Endometrial microvascular endothelial cells (primary cell): ENCODE measurements around the gene SLC6A6. TPM values are rescaled to one million over a fixed set of nuclear protein-coding genes. Genes with fewer than 3 reads are reported as not detected.

Experiments used
- in situ Hi-C: cut with HindIII; loops from 2 replicates; pipeline ENCODE4 v1.10.0; 2017; ENCODE audit warnings: low sequenced_read_pairs, low pct_unique_long_range_greater_than_20kb; ENCODE audit errors: inconsistent ontology term
- total RNA-seq: library from RNA; depleted of rRNA; stranded (reverse); fragments of >200 nt; gene quantifications from one replicate; pipeline ENCODE4 v1.2.3, GENCODE V29; 2015; ENCODE audit errors: inconsistent ontology term

Gene SLC6A6
- total RNA-seq, 1 donor from 2014 or later = 21.1 TPM

GRCh38 chr3:14536055-14536815 lies 133.8 kb downstream of the SLC6A6 start:
- in situ Hi-C loops = no loop called here

DNA sequence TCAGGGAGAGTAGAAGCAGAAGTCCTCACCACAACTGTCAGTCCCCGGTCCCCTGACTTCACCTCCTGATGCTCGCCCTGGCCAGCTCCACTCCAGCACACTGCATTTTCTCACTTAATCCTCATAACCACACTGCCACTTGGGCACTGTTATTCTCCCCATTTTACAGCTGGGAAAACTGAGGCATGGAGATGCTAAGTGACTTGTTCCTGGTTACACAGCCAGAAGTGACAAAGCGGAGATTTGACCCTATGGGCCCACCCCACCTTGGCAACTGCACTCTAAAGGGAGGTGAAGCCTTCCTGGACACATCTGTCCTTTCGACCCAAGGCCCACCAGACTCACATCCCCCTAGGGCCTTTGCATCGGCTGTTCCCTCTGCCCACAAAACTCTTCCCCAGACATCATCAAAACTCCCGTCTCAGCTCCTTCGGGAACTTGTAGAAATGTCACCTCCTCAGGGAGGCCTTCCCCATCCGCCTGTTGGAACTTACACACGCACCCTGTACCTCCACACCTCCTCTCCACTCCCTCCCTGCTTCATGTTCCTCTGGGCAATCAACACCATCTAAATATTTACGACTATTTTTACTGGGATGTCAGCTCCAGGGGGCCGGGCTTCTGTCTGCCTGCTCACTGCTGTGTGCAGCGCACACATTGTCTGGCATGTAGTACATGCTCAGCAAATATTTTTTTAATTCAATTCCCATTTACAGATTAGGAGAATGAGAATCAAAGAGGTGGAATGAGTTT lies 134.6 kb downstream of the SLC6A6 start:
- in situ Hi-C loops = no loop called here

- in situ Hi-C loops = no loop called here
Observed at GRCh38 chr3:14537590-14538450, 135.4 kb downstream of the SLC6A6 start.

GRCh38 chr3:14538451-14539088 lies 136.2 kb downstream of the SLC6A6 start:
- in situ Hi-C loops = no loop called here

Other genes starting within 250 kb of the SLC6A6 start
- 42.0 TPM for gene XPC, start 224.0 kb upstream of the SLC6A6 start, total RNA-seq
- 15.6 TPM for gene LSM3, start 223.8 kb upstream of the SLC6A6 start, total RNA-seq
- gene GRIP2, start 137.7 kb downstream of the SLC6A6 start, total RNA-seq = 0.28 TPM
- 5.5 TPM for gene CCDC174, start 249.2 kb downstream of the SLC6A6 start, total RNA-seq